GM18861 (cell line): ENCODE data around the gene SGPL1.
"Not testable (repeated sequence)": the region's sequence is repeated elsewhere in the genome, so short reads cannot be mapped to it uniquely, and the experiment has no call there.

ENCODE experiments used
- ATAC-seq: cut with Tn5 transposase; IDR thresholded peaks from one replicate; pipeline ENCODE4 v1.9.1; 2021; ENCODE audit not compliant: unreplicated experiment

SGPL1 gene, protein sequence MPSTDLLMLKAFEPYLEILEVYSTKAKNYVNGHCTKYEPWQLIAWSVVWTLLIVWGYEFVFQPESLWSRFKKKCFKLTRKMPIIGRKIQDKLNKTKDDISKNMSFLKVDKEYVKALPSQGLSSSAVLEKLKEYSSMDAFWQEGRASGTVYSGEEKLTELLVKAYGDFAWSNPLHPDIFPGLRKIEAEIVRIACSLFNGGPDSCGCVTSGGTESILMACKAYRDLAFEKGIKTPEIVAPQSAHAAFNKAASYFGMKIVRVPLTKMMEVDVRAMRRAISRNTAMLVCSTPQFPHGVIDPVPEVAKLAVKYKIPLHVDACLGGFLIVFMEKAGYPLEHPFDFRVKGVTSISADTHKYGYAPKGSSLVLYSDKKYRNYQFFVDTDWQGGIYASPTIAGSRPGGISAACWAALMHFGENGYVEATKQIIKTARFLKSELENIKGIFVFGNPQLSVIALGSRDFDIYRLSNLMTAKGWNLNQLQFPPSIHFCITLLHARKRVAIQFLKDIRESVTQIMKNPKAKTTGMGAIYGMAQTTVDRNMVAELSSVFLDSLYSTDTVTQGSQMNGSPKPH

DNA sequence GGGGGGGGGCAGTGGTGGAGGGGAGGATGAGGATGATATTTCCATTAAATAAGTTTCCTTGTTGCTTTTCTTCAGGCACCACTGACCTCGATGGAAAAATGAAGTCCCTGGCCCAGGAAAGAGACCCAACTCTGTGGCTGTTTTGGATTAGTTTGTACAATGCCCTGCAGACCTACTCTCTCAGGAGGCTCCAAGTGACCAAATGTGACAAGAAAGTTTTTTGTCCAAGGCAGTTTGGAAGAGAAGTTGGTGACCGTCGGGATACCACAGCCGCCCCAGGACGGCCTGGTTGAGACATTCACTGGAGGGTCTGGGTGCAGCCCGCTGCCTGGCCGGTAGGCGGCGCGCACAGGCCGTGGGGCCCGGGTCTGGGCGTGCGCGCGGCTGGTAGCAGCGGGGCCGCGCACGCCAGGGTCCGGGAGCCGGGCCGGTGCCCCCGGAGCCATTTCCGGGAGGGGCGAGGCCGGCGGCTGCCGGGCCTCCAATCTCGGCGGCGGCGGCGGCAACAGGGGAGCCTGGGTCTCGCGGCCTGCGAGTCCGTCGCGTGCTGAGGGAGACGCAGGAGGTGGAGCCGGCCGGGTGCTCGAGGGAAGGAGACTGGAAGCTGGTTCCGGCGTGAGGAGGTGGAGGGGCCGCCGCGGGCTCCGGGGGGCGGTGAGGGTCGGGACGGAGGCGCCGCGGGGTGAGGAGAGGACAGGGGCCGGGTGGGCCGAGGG, at the start of gene SGPL1:
SGPL1 (plus strand) TSS at position 445 of the 716 bp plus-strand sequence. CDS start 906 bp downstream, outside the sequence.
- peak; percentile 80 for ATAC-seq

GRCh38 chr10:70768026-70768685, 47.6 kb upstream of the SGPL1 start:
- not testable (repeated sequence) for ATAC-seq

GRCh38 chr10:70769121-70769520, 46.6 kb upstream of the SGPL1 start:
- no peak for ATAC-seq

DNA sequence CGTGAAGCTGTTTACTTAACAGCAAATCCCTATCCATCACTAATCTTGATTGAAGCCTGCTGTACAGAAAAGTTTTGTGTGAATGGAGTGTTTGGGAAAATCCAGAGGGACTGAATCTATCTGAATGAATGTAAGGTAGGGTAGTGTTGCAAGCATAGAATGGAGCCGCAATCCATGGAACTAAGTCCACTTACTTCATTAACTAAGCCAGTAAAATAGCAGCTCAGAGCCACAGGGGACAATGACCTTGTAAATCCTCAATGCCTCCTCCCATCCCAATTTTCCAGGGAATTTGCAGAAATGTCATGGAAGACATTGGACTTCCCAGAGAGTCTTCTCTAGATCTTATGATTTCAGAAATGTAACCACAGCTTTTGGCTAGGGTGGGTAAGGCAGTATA, 45.7 kb upstream of the SGPL1 start:
- ATAC-seq = no peak

DNA sequence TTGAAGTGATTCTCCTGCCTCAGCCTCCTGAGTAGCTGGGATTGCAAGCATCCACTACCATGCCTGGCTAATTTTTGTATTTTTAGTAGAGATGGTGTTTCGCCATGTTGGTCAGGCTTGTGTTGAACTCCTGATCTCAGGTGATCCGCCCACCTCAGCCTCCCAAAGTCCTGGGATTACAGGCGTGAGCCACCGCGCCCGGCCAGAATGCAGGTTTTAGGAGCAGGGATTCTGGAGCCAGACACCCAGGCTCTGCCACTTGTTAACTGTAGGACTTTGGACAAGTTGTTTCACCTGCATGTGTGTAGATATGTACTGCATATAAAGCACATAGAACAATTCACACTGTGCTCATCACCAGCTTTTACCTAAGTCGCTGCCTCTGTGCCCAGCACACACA, 45.2 kb upstream of the SGPL1 start:
- not testable (repeated sequence) for ATAC-seq

DNA sequence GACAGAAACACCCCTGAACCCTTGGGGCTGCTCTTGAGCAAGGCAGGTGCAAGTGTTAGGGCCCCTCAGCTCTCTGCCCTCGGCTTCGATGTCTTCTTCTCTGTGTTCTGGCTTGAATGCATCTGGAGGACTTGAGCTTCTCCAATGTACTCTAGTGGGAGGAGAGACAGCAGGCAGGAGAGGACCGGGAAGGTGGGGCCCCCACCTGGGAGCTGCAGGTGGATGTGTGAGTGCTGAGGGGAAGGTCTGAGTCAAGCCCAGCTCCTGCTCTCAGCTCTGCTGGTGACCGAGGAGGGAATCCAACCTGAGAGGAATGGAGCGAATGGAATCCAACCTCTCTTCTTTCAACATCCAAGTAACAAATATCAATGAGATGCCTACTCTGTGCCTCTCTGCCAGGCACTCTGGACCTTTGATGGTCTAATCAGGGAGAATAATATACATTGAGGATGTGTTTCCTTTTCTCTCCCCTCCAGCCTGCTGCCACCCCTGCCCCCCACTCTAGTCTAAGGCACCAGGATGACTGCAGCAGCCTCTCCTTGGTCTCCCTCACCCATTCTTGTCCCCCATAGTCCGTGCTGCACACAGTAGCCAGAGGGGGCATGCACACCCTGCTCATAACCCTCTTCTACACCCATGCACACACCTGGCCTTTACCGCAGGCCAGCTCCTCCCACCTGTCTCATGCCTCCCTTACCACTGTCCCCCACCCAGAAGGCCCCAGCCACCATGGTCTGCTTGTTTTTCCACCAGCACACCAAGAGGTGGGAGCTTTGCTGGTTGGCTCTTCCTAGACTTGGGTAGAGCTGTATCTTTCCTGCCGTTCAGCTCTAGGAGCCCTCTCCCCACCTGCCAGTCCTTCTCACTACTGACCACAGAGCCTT, 44.2 kb upstream of the SGPL1 start:
- no peak for ATAC-seq

DNA sequence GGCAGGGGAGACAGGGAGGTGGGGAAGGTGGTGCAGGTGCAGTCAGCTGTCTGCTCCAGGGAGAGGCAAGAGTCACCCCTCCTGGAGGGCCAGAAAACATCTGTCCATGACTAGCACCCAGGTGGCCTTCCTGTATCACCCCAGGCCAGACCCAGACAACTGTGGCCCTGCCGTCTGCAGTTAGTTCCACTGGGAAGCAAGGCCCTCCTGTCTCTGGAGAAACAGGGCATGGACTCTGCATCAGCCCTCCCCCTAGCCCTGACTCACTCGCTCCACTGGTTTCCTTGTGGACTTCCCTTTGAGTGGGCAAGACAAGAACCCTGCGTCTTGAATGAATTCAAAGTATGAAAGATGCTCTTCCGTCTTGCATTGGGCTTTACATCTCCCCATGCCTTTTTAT, 43.1 kb upstream of the SGPL1 start:
- no peak for ATAC-seq

DNA sequence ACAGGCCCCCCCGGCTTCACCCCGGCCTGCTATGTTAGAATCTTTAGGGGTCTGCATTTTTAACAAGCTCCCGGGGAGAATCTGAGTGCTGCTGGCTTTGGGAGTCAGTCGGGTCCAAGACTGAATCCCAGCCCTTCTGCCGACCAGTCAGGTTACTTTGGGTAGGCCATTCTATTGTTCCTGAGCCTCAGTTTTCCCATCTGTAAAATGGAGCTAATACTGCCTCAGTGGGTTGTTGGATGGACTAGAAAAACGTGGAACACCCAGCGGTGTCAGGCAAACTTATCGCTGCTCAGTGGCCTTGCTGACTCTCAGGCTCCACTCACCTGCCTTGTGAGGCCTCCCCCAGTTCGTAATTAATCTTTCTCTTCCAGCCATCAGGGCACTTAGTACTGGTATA, 42.3 kb upstream of the SGPL1 start:
- no peak for ATAC-seq

DNA sequence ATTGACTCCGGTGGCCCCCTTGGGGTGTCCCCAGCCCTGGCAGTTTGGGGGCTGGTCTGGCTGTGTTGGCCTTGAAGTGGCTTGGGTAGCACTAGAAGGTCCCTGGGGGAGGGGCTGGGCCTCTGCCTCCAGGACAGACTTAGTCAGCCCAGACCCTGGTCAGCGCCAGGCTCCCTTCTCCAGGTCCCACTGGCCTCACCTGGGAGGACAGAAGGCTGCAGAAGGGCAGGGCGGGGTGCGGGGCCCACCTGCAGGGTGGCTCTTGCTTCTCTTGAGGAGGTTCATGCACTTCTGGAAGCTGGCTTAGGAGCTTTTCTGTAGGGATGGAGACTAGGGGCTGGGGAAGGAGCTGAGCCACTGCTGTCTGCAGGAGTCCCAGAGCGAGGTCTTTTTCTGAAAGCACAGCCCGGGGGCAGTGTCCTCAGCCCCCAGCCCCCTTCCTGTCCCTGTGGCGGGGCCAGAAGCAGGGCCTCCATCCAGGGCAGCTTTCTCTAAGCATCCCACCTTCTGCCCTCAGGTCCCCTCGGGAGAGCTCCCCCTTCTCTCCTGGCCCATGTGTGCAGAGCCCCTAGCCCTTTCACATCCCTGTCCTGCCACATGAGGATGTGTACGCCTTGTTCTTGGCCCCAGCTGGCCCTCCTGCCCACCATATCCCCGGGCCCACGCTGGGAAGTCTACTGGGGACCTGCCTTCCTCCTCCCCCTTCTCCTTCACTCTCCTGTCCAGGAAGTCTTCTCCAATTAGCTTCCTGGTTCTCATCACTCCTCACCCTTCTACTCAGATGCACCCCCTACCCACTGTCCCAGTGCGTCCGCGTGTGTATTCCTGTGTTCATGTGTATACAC, 41.6 kb upstream of the SGPL1 start:
- ATAC-seq = no peak

DNA sequence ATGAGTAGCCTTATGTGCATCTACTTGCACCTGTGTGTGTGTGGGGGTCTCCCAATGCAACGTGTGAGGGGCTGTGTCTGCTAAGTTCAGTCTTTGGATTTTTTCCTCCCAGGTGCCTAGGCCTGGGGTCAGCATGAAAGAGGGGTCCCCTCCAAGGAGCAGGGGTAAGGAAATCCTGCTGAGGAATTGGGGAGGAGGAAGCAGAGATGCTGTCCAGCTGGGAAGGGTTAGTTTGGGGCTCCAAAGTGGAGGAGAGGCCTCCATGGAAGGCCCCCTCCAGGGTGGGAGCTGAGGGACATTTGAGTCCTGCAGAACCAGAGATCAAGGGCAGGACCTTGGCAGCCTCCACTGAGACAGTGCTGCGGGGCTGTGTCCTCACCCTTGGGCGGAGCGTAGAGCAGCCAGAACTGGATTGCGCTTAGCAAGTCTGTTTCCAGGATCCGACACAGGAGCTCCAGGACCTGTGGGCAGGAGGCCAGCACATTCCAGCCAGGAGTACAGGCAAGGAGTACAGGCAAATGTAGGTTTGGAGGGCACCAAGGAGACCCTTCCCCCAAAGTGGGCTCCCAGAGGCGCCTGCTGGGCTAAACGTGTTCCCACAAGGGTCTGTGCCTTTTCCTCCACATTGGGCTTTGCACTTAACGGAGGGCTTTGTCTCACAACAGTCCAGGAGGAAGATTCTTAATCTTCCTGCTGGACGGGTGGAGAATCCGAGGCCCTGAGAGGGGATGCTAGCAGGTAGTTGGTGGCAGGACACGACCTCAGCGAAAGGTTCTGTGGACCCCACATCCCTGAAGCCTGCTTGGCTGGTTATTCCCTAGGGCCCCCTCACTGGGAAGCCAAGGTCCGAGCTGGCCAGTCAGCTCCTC, 40.7 kb upstream of the SGPL1 start:
- no peak for ATAC-seq

DNA sequence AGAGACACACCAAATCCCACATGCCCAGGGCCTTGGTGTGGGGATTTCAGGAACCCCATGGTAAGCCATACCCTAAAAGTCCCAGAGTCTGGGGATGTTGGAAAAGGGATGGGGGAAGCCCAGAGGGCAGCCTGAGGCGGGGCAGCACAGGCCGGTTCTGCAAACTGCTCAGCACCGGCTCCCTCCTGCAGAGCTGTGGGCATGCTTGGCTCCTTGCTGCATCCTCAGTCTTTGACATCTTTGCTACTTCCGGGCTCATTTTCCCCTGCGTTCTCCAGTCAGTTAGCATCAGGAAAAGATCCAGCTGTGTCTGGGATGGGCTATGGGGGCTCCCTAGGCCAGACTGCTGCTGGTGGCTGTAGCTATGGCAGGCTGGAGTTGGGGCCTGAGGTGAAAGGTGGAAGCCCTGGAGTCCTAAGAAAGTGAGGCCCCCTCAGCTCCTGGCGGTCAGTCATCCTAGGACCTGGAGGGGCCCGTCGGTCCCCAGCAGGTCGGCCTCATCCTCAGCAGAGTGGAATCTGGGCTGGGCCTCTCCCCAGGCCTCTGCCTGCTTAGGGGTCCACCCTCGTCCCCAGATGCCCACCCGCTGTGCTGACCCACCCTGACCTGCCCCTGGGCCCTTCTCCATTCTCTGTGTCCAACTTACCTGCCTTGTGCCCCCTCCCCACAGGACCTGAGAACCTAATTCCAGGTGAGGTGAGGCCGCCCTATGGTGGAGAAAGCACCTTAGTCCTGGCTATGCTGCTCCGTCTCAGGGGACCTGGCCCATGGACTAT, 39.9 kb upstream of the SGPL1 start:
- ATAC-seq = no peak

- ATAC-seq = no peak
These were observed 39.2 kb upstream of the SGPL1 start for GRCh38 chr10:70776455-70777005.

DNA sequence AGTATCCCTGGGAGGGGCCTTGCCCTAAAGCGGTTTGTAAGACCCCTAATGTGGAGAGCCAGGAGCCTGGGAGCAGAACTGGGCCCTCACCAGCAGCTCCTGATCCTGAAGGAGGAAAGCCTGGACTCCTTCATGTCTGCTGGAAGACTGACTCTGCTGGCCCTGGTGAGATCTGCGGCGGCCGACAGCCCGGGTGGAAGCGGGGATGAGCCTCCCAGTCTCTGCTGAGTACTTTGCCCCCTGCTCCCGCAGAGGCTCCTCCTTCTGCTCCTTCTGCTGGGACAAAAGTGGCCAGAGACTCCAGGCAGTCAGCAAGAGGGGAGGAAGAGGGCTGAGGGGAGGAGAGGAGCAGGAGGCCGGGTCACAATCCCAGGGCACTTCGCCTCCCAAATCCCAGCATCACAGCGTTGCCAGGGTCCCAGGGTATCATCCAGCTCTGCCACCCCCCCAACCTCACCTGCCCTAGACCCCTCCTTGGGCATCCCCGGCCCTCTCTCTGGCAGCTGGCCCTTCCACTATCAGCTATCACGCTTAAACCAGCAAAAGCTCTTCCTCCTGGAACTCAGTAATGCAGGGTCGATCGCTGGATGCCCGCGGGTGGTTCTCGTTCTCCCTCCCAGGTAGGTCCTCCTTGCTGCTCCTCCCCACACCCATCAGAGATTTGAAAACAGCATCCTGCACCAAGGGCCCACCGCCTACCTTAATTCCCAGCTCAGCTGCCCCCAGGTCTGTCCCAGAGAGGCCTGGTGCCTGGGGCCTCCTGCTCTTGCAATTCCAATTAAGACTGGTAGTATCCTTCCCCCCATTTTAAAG, 38.5 kb upstream of the SGPL1 start:
- no peak for ATAC-seq

DNA sequence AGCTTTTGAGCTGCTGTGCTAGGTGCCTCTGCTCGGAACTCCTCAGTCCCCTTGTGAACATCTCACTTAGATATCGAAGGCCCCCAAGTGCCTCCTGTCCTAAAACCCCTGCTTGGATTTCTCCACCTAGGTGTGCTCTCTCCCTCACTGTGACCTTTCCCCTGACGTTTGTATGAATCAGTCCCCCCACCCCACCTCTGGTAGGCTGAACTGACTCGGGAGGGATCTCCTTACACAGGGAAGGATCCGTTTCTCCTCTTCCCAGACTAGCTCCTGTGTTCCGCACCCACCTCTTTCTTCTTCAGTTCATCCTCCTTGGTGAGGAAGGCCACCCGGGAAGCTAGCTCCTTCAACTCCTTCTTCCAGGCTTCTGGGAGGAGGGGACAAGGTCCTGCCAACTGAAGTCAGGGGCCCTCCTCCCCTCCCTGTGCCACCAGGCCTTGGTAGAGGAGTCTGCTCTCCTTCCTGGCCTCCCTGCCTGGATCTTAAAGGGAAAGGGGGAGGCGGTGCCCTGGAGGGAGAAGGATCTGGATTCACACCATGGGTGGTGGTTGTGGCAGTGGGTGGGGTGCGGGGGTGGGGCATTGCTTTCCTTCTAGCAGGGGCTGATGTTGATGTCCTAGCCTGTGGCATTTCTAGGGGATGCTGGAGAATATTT, 37.4 kb upstream of the SGPL1 start:
- ATAC-seq = no peak

- no peak for ATAC-seq
These were observed 36.7 kb upstream of the SGPL1 start for GRCh38 chr10:70779088-70779487.
